Measurements from ENCODE around the gene PCBP1.
A peak's percentile ranks its signal among the peaks of the same experiment; 100 is the strongest.
"Not testable (repeated sequence)": the region's sequence is repeated elsewhere in the genome, so short reads cannot be mapped to it uniquely, and the experiment has no call there.

Gene PCBP1

DNA sequence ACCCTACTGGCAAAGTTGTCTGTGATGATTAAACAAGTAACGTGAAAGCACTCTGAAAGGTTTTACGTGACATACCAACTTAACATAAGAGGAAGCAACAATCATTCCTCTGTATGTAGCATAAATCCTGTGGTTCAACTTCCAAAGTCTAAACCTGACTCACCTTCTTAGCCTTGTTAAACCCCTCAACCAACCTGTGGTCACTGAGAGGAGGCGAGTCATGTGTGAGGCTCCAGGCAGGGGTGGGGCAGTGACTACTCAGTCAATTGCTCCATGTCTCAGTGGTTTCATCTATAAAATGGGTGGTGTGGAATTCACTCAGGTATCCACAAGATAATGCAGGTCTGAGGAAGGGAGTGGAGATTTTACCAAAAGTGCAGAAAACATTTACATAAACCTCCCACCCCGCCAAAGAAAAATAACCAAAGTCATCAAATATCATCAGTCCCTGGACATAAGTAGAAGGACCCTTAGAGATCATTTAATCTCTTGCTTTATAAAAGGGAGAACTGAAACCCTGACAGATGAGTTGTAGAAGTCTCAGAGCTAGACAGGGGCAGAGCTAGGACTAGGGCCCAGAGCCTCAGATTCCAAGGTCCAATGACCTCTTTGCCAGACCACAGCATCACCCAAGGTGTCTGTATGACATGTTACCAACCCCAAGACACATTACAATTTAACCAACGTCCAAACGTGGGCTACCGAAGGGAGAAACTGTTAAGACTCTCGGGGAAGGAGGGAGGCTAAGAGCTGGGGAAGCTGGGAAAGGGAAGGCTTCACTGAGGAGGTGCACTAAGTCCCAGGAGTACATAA is 3.7 kb upstream of the PCBP1 start:
- peak; percentile 79 for DNase-seq

DNA sequence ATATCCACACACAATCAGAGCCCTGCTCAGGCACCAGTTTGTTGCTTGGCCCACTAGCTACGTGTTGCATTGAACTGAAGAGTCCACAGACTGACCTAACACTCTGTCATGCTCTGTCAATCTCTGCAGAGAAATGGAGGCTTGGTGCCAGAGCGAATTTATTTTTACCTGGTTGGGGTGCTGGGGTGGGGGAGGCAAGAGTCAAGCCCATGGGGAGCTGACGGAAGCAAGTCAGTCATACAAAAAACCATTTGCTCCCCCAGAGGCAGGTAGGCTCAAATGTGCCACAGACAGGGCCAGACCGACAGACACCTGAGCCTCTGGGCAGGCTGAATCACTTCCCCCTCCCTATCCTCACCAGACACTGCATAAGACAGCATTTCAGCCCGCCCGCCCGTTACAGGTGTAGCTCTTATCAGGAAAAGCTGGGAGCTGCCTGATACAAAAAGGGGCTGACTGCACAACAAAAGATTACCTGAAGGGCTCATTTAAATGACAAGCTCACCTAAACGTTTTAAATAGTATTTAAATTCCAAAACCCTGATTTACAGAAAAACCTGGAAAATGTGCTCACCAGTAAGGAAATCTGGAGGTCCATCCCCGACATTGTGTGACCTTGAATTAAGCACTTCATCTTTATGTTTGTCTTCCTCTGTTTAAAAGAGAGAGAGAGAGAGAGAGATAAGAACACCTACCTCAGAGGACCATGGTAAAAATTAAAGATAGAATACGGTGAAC is 2.1 kb upstream of the PCBP1 start:
- peak; percentile 74 for DNase-seq

DNA sequence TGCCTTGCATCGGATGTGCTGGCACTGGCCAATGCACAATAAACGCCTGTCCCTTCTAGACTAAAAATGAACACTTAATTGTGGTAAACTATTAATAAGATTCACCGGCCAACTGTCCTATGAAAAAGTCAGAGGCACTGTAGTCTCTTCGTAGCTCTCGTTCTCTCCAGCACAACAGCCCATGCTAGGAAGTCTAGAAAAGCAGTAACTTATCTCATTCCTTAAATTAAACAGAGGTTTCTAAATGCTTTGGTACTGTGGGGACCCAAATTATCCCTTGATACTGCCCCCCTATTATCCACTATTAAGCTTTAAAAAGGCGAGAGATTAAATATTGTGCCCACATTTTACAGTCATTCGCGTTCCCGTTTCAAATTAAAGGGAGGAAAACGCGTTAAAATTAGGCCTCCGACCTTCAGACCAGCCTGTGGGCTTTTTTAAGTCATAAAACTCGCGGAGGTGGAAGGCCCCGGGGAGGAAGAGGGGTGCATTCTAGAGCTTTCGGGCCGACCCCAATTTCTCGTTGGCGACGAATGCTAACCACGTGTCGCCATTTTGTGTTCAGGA is 1.5 kb upstream of the PCBP1 start:
- DNase-seq: no peak

DNA sequence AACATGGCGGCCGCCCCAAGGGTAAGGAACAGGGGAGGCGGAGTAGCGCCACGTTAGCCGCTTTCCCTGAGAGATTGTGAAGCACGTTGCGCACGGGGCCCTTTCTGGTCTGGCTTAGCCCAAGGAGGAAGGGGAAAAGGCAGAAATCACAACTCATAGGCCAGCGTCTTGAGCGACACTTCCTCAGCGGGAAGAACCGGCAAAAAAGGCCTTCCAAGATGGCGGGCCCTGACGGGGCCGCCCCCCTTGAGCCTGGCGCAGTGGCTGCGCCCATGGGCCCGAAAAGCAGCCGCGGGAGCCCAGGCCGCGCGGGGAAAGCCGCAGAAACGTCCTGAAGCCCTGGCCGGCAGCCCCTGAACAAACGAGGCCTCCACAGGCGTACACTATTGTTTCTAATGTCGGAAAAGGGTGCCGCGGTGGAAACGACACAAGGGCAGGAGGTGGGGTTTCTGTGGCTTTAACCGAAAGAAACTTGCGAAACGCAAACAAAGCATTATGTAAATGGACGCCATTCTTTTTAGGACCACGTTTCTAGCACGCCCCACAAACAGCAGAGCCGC is 919 bp upstream of the PCBP1 start:
- DNase-seq: peak; percentile 81

DNA sequence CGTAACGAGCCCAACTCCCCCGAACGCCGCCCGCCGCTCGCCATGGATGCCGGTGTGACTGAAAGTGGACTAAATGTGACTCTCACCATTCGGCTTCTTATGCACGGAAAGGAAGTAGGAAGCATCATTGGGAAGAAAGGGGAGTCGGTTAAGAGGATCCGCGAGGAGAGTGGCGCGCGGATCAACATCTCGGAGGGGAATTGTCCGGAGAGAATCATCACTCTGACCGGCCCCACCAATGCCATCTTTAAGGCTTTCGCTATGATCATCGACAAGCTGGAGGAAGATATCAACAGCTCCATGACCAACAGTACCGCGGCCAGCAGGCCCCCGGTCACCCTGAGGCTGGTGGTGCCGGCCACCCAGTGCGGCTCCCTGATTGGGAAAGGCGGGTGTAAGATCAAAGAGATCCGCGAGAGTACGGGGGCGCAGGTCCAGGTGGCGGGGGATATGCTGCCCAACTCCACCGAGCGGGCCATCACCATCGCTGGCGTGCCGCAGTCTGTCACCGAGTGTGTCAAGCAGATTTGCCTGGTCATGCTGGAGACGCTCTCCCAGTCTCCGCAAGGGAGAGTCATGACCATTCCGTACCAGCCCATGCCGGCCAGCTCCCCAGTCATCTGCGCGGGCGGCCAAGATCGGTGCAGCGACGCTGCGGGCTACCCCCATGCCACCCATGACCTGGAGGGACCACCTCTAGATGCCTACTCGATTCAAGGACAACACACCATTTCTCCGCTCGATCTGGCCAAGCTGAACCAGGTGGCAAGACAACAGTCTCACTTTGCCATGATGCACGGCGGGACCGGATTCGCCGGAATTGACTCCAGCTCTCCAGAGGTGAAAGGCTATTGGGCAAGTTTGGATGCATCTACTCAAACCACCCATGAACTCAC is 673 bp downstream of the PCBP1 start:
- DNase-seq: peak; percentile 68

DNA sequence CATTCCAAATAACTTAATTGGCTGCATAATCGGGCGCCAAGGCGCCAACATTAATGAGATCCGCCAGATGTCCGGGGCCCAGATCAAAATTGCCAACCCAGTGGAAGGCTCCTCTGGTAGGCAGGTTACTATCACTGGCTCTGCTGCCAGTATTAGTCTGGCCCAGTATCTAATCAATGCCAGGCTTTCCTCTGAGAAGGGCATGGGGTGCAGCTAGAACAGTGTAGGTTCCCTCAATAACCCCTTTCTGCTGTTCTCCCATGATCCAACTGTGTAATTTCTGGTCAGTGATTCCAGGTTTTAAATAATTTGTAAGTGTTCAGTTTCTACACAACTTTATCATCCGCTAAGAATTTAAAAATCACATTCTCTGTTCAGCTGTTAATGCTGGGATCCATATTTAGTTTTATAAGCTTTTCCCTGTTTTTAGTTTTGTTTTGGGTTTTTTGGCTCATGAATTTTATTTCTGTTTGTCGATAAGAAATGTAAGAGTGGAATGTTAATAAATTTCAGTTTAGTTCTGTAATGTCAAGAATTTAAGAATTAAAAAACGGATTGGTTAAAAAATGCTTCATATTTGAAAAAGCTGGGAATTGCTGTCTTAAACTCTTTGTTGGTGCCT is 1.4 kb downstream of the PCBP1 start:
- DNase-seq: no peak

DNA sequence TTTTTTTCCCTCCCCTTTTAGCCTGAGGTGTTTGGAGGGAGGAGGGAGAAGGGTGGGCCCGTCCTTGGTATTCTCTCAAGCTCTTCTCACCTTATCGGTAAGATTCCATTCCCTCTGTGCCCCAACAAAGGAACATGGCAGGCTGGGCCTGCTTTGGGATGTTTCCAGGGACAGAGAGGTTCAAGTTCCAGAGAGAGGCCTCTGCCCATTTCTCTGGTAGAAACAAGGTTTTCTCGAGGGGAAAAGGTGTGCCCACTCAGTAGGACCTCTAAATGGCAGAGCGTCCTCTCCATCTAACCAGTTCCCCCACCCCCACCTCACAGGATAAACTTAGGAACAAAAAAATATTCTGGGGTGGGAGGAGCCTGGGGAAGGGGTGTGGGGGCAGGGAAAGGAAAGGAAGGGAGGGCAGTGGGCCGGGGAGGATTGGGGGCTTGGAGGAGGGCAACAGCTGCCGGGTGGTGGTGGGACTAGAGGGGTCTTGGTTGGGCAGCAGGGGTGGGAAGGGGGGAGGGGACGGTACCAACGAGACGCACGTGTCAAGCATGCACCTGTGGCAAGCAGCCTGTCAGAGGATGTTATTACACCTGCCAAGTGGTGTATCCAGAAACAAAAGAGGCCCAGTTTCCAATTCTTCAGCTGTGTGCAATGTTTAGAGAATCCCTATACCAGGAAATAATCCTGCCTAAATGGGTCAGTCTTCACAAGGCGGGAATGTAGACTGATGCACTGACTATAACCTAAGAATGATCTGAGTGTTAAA is 2.1 kb downstream of the PCBP1 start:
- peak; percentile 69 for DNase-seq

DNA sequence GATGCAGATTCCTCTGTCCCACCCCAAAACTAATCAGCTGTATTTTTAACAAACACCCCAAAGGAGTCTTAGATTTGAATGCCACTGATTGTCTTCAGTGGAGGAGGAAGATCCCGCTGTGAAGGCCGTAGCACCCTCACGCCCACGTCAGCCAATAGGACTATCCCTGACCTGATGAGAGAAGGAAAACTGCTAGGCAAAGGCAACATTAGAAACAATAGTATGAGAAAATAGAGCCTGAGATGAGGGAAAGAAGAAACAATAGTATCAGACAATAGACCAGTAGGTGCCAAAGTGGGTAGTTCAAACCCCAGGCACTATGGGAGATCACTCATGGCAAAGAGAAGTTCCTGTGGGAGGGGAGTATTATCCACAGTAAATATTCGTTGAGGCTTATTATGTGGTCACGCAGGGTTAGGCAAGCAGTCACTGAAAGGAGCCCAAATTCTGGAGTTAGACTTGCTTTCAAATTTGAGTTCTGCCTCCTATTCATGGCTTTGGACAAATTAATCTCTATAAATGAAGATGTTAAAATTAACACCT is 2.8 kb downstream of the PCBP1 start:
- DNase-seq: no peak

DNA sequence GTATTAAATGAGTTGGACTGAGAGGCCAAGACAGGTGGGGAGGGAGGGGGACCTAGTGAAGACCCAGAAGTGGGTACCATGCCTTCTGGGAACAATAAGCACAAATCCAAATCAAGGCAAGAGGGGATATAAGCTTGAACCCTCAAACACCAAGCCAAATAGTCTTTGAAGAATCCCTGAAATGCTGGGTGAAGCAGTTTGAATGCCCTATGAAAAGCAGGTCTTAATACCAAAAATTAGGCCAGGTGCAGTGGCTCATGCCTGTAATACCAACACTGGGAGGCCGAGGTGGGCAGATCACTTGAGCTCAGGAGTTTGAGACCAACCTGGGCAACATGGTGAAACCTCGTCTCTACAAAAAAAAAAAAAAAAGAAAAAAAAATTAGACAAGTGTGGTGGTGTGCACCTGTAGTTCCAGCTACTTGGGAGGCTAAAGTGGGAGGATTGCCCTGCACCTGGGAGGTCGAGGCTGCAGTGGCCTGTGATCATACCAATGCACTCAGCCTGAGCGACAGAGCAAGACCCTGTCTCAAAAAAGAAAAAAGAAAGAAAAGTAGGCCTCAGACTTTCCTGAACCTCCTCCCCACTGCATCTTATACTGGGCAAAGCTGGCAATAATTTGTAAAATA is 3.5 kb downstream of the PCBP1 start:
- DNase-seq: no peak

DNA sequence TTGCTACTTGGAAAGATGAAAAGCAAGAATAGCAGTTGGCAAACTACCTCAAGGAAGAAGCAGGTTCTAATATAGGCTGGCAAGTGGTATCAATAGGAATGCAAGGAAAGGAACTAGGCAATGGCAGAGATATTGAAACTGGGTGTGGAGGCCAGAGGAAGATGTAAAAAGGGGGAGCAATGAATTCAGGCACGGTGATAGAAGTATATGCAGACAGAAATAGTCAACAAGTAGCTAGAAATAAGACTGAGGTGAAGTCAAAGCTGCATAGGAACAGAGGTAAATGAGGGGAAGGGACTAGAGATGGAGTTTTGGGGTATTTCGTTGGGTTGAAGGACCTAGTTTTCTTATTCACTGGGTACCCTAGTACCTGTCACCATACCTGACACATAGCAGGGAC is 4.1 kb downstream of the PCBP1 start:
- DNase-seq: no peak

DNA sequence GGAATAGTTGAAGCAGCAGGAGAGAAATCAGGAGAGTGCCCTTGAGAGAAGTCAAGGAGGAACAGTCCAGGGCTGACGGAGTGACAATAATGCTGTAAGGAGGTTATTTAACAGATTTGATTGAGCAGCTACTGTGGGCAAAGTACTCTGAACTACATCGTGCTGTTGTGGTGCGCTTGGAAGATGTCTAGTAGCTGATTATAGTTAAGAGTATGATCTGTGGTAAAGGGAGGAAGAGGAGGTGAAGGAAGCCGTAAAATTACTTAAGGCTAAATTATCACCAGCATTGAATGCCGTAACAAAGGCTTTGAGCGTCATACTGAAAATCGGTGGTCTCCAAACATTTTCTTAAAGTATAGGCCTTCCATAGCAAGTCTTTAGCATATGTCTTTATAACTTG is 4.5 kb downstream of the PCBP1 start:
- DNase-seq: no peak

DNA sequence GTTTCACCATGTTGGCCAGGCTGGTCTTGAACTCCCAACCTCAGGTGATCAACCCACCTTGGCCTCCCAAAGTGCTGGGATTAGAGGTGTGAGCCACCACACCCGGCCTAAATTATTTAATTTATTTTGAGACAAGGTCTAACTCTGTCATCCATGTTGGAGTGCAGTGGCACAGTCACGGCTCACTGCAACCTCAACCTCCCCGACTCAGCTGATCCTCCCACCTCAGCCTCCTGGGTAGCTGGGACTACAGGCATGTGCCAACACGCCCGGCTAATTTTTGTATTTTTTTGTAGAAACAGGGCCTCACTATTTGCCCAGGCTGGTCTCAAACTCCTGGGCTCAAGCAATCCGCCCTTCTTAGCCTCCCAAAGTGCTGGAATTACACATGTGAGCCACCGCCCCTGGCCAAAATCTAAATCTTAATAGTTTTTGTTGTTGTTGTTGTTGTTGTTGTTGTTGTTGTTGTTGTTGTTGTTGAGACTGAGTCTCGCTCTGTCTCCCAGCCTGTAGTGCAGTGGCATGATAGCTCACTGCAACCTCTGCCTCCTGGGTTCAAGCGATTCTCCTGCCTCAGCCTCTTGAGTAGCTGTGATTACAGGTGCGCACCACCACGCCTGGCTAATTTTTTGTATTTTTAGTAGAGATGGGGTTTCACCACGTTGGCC is 5.4 kb downstream of the PCBP1 start:
- not testable (repeated sequence) for DNase-seq

DNA sequence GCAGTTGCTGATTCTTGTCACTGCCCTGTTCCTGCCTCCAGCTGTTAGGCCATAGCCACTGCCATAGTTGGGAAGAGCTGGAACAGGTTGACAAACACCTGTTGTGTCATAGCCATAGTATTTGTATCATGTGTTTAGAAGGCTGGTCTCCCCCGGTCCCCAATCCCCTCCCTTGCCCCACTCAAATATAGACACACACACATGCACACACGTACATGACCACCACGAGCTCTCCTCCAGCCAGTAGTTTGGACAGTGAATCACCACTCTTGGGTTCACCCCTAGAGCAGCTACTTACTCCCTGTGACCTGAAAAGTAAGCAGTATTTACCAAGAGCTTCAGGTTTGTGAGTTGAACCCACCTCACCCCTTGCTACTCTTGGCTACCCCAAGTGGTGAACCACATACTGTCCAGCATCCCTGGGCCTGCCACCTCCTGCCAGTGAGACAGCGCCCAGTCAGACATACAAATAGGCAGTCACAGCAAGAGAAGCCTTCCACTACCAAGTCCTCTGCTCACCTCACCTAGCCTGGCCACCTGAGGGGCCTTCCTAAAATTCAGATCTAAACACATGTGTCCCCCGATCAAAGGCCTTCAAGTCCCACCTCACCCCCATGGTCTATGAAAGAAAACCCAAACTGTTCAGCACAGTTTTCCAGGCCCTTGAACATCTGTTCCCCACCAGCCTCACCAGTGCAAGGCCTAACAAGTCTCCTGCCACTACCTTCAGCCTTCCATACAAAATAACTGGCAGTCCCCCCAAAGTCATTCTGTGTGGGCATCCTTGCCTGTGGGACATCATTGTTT is 7.1 kb downstream of the PCBP1 start:
- no peak for DNase-seq

DNA sequence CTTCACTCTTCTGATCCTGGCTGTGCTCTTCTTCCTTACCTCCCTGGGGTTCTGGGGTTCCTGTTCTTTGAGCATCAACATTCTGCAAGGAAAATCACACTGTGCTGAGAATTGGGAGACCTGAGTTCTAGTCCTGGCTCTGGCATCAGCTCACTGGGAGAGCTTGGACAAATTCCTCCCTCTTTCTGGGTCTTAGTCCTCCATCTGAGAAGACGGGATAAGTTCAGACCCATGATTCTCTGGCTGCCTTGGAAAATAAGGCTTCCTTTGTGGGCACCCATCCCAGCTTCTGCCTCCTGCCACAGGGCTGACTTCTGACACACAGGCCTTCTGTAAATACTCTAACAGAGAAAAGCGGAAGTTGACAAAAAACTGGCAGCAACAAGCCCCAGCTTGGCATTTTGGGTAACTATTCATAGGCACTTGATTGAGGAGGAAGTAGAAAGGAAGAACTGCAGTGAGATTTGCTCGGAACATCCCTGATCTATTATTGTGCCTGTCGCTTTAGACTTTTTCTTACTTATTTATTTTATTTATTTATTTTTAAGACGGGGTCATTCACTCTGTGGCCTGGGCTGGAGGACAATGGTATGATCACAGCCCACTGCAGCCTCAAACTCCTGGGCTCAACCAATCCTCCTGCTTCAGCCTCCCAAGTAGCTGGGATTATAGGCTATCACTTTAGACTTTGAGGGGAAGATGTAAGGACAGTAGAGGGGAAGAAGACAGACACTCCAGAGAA is 7.9 kb downstream of the PCBP1 start:
- peak; percentile 40 for DNase-seq

DNA sequence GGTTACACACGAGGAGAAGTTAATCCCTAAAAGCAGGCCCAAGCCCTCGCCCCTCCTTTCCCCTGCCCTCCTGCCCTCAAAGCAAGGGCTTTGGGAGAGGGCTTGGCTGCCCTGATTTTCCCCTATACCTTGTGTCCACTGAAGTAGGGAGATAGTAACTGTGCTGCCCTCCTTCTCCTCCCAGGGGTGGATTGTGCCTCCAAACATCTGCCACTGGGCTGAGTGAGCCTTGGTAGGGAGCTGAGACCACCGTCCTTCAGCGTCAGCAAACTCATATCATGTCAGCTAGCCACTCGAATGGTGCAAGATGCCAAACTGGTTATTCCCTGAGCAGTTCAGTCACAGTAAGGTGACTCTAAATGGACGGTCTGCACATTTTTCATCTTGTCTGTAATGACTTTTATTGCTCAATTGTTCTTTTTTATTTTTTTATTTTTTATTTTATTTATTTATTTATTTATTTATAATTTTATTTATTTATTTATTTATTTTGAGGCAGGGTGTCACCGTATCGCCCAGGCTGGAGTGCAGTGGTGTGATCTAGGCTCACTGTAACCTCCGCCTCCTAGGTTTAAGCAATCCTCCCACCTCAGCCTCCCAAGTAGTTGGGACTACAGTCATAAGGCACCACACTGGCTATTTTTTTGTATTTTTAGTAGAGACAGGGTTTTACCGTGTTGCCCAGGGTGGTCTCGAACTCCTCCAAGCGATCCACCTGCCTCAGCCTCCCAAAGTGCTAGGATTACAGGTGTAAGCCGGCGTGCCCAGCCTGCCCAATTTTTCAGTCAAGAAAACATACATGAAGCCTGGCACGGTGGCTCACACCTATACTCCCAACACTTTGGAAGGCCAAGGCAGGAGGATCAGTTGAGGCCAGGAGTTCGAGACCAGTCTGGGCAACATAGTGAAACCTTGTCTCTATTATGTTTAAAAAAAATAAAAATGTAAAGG is 8.7 kb downstream of the PCBP1 start:
- DNase-seq: no peak

DNA sequence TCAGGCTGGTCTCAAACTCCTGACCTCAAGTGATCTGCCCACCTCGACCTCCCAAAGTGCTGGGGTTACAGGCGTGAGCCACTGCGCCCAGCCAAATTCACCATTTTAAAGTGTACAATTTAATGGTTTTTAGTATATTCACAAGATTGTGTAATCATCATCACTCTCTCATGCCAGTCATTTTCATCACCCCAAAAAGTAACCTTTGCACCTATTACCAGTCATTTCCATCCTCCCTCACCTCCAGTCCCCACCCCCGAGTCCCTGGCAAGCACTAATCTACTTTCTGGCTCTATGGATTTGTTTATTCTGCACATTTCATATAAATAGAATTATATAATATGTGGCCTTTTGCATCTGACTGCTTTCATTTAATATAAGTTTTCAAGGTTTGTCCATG is 10.8 kb downstream of the PCBP1 start:
- DNase-seq: no peak

DNA sequence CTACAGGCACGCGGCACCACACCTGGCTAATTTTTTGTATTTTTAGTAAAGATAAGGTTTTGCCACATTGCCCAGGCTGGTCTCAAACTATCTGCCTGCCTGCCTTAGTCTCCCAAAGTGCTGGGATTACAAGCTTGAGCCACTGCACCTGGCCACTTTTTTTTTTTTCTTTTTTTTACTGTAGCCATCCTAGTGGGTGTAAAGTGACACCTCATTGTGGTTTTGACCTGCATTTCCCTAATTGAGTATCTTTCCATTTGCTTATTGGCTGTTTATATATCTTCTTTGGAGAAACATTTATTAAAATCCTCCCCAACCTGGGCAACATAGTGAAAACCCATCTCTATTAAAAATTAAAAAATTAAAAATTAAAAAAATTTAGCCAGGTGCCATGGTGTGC is 12.0 kb downstream of the PCBP1 start:
- DNase-seq: no peak
